ENCODE results near the gene ATP5F1E.
A peak's percentile ranks its signal among the peaks of the same experiment; 100 is the strongest.

Gene ATP5F1E

DNA sequence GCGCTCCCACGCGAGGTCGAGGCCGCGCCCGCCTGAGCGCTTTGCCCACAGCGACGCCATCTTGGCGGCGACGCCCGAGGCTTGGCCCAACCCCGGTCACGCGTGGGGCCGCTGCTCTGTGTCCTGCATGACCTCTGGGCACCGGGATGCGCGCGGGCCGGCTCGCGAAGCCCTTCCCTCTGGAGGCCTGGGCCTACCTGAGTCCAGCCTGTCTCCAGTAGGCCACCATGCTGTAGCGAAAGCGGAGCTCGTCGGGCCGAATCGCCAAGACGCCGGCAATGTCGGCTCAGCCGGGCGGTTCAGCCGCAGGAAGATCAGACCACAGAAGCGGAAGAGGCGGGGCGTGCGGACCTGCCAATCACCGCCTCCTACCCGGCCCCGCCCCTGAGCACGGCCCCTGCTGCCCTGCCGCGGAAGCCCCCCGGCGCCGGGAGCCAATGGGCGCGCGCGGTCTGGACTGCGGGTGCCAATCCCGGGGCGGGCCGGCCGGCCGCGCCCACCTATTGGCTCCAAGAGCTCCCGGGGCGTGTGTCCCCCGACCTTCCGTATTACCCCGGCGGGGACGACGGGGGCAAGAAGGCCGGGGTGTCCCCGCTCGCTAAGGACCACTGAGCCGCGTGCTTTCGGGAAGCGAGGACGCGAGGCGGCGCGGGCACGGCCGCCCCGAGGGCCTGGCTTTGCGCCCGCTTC, at the start of gene ATP5F1E:
Gene ATP5F1E (minus strand): TSS at position 313 of the 690 bp plus-strand sequence. CDS start 84 bp downstream, at position 229.
- H3K27me3 ChIP-seq, result no peaks in the 10 kb centered on the region
- peak within 1 kb of the TSS; percentile 85 to 86 for H3K27ac ChIP-seq
- TF ChIP-seq CTCF (IDR thresholded peaks at IDR 0.05), result no peak
- H3K4me1 ChIP-seq, result peaks cover 0 to 44% (median 36%) of the 10 kb centered on the region in 4 donors
- H3K9me3 ChIP-seq, result no peaks in the 10 kb centered on the region
- peak; percentile 96 to 98 for DNase-seq
- H3K36me3 ChIP-seq, result peaks cover 32 to 58% (median 44%) of the 10 kb centered on the region in 3 donors
- intact Hi-C loops (cut with DNase I; ENCODE audit: low total_unique reads), result loop anchor here (5.0 kb wide), 2 partner anchors 50 to 140 kb away; partner anchors contain the start of gene NELFCD
- peak within 1 kb of the TSS; percentile 78 to 93 for H3K4me3 ChIP-seq

GRCh38 chr20:59081036-59081435, 48.9 kb upstream of the ATP5F1E start:
- no peaks in the 10 kb centered on the region for H3K9me3 ChIP-seq
- H3K36me3 ChIP-seq, result no peaks in the 10 kb centered on the region
- peaks cover 0 to 13% of the 10 kb centered on the region in 2 donors for H3K27me3 ChIP-seq
- no peak overlapping the region for H3K27ac ChIP-seq
- no peak for TF ChIP-seq CTCF (IDR thresholded peaks at IDR 0.05)
- no peak overlapping the region for H3K4me3 ChIP-seq
- peaks cover 0 to 12% (median 7%) of the 10 kb centered on the region in 4 donors for H3K4me1 ChIP-seq
- intact Hi-C loops (cut with DNase I; ENCODE audit: low total_unique reads), result no loop called here
- no peak for DNase-seq

DNA sequence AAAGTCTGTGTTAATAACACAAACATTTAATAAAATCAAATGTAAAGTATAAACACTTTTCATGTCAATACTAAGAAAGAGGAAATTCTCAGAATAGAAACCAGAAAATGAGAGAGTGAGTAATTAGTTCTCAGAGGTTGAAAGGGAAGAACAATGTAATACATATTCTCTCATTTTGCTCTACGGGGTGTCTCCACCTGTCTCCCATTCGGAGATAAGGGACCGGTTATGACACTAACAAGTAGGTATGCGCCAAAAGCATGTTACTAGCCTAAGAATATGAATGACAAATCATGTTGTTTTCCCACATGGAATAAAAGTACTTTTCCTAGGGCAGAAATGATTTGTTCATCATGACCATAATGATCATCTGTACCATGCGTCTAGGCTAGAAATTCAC, 46.1 kb upstream of the ATP5F1E start:
- no peak for TF ChIP-seq CTCF (IDR thresholded peaks at IDR 0.05)
- intact Hi-C loops (cut with DNase I; ENCODE audit: low total_unique reads), result no loop called here

DNA sequence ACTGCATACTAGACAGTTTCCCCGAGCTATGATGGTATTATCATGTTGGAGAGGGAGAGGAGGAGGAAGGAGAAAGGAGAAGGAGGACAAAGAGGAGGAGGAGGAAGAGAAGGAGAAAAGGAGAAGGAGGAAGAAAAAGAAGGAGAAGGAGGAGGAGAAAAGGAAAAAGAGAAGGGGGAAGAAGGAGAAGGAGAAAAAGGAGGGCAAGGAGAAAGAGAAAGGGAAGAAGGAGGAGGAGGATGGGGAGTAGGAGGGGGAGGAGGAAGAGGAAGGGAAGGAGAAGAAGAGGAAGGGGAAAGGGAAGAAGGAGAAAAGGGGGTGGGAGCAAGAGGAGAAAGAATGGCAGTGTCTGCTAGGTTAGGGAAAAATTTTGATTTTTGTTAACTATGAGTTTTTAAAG, 45.6 kb upstream of the ATP5F1E start:
- H3K4me1 ChIP-seq, result no peaks in the 10 kb centered on the region
- intact Hi-C loops (cut with DNase I; ENCODE audit: low total_unique reads), result no loop called here

More for the DNA sequence above, 46.1 kb upstream of the ATP5F1E start:
- H3K4me3 ChIP-seq, result no peak overlapping the region
- H3K36me3 ChIP-seq, result no peaks in the 10 kb centered on the region
- no peaks in the 10 kb centered on the region for H3K9me3 ChIP-seq
- no peak for DNase-seq
- H3K4me1 ChIP-seq, result no peaks in the 10 kb centered on the region
- H3K27me3 ChIP-seq, result peaks cover 0 to 28% of the 10 kb centered on the region in 2 donors
- H3K27ac ChIP-seq, result no peak overlapping the region

GRCh38 chr20:59075934-59076508, 43.9 kb upstream of the ATP5F1E start:
- Histone ChIP-seq H3K36me3 (no peaks in the 10 kb centered on the region), H3K9me3 (no peaks in the 10 kb centered on the region), H3K27ac (no peak overlapping the region), H3K4me1 (no peaks in the 10 kb centered on the region), H3K4me3 (no peak overlapping the region), H3K27me3 (peaks cover 0 to 35% of the 10 kb centered on the region in 2 donors)
- no peak for TF ChIP-seq CTCF (IDR thresholded peaks at IDR 0.05)
- no peak for DNase-seq
- intact Hi-C loops (cut with DNase I; ENCODE audit: low total_unique reads), result no loop called here

More for the DNA sequence above, 45.6 kb upstream of the ATP5F1E start:
- H3K9me3 ChIP-seq, result no peaks in the 10 kb centered on the region
- peaks cover 0 to 28% of the 10 kb centered on the region in 2 donors for H3K27me3 ChIP-seq
- H3K27ac ChIP-seq, result no peak overlapping the region
- H3K4me3 ChIP-seq, result no peak overlapping the region
- DNase-seq, result no peak
- H3K36me3 ChIP-seq, result no peaks in the 10 kb centered on the region
- TF ChIP-seq CTCF (IDR thresholded peaks at IDR 0.05), result no peak

Data from tibial artery (tissue), 4 donors.